Measurements from ENCODE around the gene TCEA2. TPM values are rescaled to one million over a fixed set of nuclear protein-coding genes. Genes with fewer than 3 reads are reported as not detected.
A peak's percentile ranks its signal among the peaks of the same experiment; 100 is the strongest.

TCEA2 gene
- total and polyA plus RNA-seq, 11 donors, result 19.2 to 52.1 (median 42.6) TPM

- TF ChIP-seq, protein P1, sequence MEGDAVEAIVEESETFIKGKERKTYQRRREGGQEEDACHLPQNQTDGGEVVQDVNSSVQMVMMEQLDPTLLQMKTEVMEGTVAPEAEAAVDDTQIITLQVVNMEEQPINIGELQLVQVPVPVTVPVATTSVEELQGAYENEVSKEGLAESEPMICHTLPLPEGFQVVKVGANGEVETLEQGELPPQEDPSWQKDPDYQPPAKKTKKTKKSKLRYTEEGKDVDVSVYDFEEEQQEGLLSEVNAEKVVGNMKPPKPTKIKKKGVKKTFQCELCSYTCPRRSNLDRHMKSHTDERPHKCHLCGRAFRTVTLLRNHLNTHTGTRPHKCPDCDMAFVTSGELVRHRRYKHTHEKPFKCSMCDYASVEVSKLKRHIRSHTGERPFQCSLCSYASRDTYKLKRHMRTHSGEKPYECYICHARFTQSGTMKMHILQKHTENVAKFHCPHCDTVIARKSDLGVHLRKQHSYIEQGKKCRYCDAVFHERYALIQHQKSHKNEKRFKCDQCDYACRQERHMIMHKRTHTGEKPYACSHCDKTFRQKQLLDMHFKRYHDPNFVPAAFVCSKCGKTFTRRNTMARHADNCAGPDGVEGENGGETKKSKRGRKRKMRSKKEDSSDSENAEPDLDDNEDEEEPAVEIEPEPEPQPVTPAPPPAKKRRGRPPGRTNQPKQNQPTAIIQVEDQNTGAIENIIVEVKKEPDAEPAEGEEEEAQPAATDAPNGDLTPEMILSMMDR (IDR thresholded peaks at IDR 0.05), result no peak
- TF ChIP-seq POLR2A (IDR thresholded peaks at IDR 0.05), result no peak
- Histone ChIP-seq H3K4me1 (peaks cover 0 to 8% (median 4%) of the 10 kb centered on the region in 12 donors), H3K36me3 (no peaks in the 10 kb centered on the region), H3K4me3 (no peak within 1 kb of the TSS), H3K9me3 (no peaks in the 10 kb centered on the region), H3K27ac (no peak within 1 kb of the TSS), H3K27me3 (peaks cover 7 to 32% (median 11%) of the 10 kb centered on the region in 9 donors)
- 49 to 61% (median 55%) methylated on average over 12 to 22 of the region's 22 CpGs for WGBS, 4 donors
- intact Hi-C loops (cut with DNase I), result no loop called here
- peak in 3 of 5 donors; percentile 3 to 13 (median 9) for DNase-seq
- ATAC-seq, result no peak
Observed at GRCh38 chr20:64106981-64107735, 44.2 kb downstream of the TCEA2 start, which contains the start of gene NPBWR2. Gene NPBWR2, minus strand, starts transcription at chr20:64107565. Its CDS starts 734 bp downstream, at chr20:64106831.

- WGBS, 4 donors, result 61 to 69% (median 65%) methylated on average over 17 to 19 of the region's 19 CpGs
- no peak for TF ChIP-seq POLR2A (IDR thresholded peaks at IDR 0.05)
- TF ChIP-seq, protein P1 (IDR thresholded peaks at IDR 0.05), result no peak
Observed at GRCh38 chr20:64107736-64108457, 44.9 kb downstream of the TCEA2 start.

DNA sequence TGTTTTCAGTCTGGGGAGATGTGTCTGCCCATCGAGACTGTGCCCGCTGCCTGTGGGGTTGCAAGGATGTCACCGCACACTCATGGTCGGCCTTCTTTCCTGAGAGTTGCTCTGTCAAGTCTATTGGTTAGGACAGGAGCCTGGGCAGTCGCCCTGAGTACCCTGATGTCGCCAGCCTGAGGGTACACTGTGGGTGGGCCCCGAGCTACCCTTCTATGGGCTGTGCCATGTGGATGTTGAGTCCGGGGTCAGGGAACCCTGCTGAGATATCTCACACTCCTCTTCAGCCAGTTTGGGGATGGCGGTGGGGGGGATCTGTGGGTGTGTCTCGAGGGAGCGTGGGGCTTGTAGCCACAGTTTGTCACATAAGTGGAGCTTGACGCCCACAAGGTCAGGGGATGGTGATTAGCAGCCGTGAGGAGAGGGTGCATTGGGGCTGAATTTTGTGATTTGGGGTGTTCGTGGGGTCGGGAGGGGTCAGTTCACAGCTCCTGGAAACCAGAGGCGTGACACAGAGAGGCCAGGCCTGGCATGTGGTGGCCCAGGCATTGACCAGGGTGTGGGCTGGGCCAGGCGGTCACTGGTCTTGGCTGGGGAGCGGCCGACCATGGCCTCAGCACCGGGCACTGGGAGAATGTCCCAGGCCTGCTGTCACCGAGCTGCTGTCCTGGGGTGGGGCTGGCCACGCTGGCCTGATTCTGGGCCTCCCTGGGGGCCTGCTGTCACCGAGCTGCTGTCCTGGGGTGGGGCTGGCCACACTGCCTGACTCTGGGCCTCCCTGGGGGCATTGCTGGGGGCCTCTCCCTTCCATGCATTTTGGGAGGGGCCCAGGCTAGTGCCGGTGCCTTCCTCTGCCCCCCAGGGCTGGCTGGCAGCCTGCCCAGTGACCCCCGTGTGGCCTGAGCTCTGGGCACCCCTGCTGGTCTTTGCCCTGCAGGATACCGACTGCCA, 46.0 kb downstream of the TCEA2 start:
- ATAC-seq, result no peak
- no peak for TF ChIP-seq POLR2A (IDR thresholded peaks at IDR 0.05)
- TF ChIP-seq, protein P1 (IDR thresholded peaks at IDR 0.05), result no peak
- H3K9me3 ChIP-seq, result no peaks in the 10 kb centered on the region
- peaks cover 0 to 15% (median 0%) of the 10 kb centered on the region in 9 donors for H3K27me3 ChIP-seq
- intact Hi-C loops (cut with DNase I), result no loop called here
- no peak overlapping the region for H3K4me3 ChIP-seq
- no peak overlapping the region for H3K27ac ChIP-seq
- WGBS, 4 donors, result 72 to 80% (median 77%) methylated on average over 20 to 26 of the region's 26 CpGs
- no peaks in the 10 kb centered on the region for H3K4me1 ChIP-seq
- H3K36me3 ChIP-seq, result no peaks in the 10 kb centered on the region
- DNase-seq, result peak in 2 of 5 donors; percentile 15 to 18

More at GRCh38 chr20:64107736-64108457, 44.9 kb downstream of the TCEA2 start:
- no peaks in the 10 kb centered on the region for H3K9me3 ChIP-seq
- H3K27ac ChIP-seq, result no peak overlapping the region
- intact Hi-C loops (cut with DNase I), result no loop called here
- peaks cover 0 to 24% (median 5%) of the 10 kb centered on the region in 9 donors for H3K27me3 ChIP-seq
- ATAC-seq, result no peak
- H3K4me3 ChIP-seq, result no peak overlapping the region
- peaks cover 0 to under 1% (median 0%) of the 10 kb centered on the region in 12 donors for H3K4me1 ChIP-seq
- peak in 2 of 5 donors; percentile 7 to 11 for DNase-seq
- no peaks in the 10 kb centered on the region for H3K36me3 ChIP-seq
